ENCODE results near the gene BUB1B.

Gene BUB1B

DNA sequence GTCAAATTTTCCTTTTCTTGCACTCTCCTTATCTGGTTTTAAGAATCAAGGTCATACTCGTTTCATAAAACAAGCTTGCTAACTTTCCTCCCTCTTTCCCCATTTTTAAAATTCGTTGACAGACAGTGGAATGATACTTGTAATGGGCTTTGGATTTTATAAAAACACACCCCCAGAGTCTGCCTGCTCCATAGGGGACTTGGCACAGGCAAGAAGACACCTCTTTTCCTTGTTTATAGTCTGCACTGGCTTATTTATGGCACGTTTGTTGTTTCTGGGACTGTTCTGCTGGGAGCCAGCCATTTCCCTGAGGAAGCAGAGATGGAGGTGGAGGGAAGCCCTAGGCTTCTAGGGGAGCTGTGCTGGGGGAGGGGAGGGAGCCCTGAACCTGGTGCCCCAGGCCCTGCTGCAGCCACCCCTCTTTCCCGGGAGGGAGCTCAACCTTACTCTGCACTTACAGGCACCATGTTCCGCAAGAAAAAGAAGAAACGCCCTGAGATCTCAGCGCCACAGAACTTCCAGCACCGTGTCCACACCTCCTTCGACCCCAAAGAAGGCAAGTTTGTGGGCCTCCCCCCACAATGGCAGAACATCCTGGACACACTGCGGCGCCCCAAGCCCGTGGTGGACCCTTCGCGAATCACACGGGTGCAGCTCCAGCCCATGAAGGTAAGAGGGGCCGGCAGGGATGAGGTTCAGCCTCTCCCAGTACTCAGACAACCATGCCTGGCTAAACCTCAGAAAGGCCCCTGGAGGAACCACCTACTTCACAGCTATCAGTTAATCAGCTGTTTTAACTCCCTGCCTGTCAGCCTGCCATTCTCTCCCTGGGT is 103.7 kb downstream of the BUB1B start:
- TF ChIP-seq NFIC (IDR thresholded peaks at IDR 0.05) (no peak), RAD21 (IDR thresholded peaks at IDR 0.05; ENCODE audit: low read depth) (no peak), EP300 (IDR thresholded peaks at IDR 0.05; ENCODE audit: borderline replicate concordance) (no peak), EGR1 (IDR thresholded peaks at IDR 0.05) (no peak), ZBTB7A (IDR thresholded peaks at IDR 0.05; ENCODE audit: low read depth) (no peak), TCF12 (IDR thresholded peaks at IDR 0.05; ENCODE audit: low read depth) (no peak), TEAD4 (IDR thresholded peaks at IDR 0.05) (no peak), FOXM1 (IDR thresholded peaks at IDR 0.05; ENCODE audit: borderline replicate concordance, low read depth) (no peak), CEBPB (IDR thresholded peaks at IDR 0.05) (no peak), CREB1 (IDR thresholded peaks at IDR 0.05; ENCODE audit: low read depth) (no peak), YY1 (IDR thresholded peaks at IDR 0.05; ENCODE audit: low read depth) (no peak), TAF1 (IDR thresholded peaks at IDR 0.05; ENCODE audit: low read depth) (no peak)
- TF ChIP-seq, protein P1, sequence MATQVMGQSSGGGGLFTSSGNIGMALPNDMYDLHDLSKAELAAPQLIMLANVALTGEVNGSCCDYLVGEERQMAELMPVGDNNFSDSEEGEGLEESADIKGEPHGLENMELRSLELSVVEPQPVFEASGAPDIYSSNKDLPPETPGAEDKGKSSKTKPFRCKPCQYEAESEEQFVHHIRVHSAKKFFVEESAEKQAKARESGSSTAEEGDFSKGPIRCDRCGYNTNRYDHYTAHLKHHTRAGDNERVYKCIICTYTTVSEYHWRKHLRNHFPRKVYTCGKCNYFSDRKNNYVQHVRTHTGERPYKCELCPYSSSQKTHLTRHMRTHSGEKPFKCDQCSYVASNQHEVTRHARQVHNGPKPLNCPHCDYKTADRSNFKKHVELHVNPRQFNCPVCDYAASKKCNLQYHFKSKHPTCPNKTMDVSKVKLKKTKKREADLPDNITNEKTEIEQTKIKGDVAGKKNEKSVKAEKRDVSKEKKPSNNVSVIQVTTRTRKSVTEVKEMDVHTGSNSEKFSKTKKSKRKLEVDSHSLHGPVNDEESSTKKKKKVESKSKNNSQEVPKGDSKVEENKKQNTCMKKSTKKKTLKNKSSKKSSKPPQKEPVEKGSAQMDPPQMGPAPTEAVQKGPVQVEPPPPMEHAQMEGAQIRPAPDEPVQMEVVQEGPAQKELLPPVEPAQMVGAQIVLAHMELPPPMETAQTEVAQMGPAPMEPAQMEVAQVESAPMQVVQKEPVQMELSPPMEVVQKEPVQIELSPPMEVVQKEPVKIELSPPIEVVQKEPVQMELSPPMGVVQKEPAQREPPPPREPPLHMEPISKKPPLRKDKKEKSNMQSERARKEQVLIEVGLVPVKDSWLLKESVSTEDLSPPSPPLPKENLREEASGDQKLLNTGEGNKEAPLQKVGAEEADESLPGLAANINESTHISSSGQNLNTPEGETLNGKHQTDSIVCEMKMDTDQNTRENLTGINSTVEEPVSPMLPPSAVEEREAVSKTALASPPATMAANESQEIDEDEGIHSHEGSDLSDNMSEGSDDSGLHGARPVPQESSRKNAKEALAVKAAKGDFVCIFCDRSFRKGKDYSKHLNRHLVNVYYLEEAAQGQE (IDR thresholded peaks at IDR 0.05; ENCODE audit: low read depth): no peak
- TF ChIP-seq, protein P2, sequence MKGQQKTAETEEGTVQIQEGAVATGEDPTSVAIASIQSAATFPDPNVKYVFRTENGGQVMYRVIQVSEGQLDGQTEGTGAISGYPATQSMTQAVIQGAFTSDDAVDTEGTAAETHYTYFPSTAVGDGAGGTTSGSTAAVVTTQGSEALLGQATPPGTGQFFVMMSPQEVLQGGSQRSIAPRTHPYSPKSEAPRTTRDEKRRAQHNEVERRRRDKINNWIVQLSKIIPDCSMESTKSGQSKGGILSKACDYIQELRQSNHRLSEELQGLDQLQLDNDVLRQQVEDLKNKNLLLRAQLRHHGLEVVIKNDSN (IDR thresholded peaks at IDR 0.05): no peak
- TF ChIP-seq, protein P3, sequence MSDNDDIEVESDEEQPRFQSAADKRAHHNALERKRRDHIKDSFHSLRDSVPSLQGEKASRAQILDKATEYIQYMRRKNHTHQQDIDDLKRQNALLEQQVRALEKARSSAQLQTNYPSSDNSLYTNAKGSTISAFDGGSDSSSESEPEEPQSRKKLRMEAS (IDR thresholded peaks at IDR 0.05): no peak

DNA sequence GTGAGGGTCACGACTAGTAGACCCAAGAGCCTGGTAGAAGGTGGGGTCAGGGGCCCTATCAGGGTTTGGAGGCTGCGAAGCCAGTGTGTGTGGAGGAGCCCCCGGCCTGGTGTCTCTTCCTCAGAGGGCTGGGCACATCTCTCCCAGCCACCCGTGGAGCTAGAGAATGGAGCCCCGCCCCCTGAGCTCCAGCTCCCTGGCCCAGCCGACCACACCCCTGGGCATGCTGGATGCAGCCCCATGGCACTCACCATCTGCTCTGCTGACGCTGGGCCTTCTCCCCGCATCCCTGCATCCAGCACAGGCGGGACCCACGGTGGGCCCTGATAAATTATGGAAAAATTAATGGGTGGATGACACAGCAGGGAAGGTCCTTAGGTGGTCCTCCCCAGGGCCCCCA is 104.5 kb downstream of the BUB1B start:
- TF ChIP-seq, protein P1 (IDR thresholded peaks at IDR 0.05; ENCODE audit: low read depth): no peak
- TF ChIP-seq TCF12 (IDR thresholded peaks at IDR 0.05; ENCODE audit: low read depth) (no peak), RAD21 (IDR thresholded peaks at IDR 0.05; ENCODE audit: low read depth) (no peak), FOXM1 (IDR thresholded peaks at IDR 0.05; ENCODE audit: borderline replicate concordance, low read depth) (no peak), NFIC (IDR thresholded peaks at IDR 0.05) (no peak), EGR1 (IDR thresholded peaks at IDR 0.05) (no peak), CREB1 (IDR thresholded peaks at IDR 0.05; ENCODE audit: low read depth) (no peak), ZBTB7A (IDR thresholded peaks at IDR 0.05; ENCODE audit: low read depth) (no peak), CEBPB (IDR thresholded peaks at IDR 0.05) (no peak), TAF1 (IDR thresholded peaks at IDR 0.05; ENCODE audit: low read depth) (no peak), EP300 (IDR thresholded peaks at IDR 0.05; ENCODE audit: borderline replicate concordance) (no peak), YY1 (IDR thresholded peaks at IDR 0.05; ENCODE audit: low read depth) (no peak), TEAD4 (IDR thresholded peaks at IDR 0.05) (no peak)
- TF ChIP-seq, protein P3 (IDR thresholded peaks at IDR 0.05): no peak
- TF ChIP-seq, protein P2 (IDR thresholded peaks at IDR 0.05): no peak

DNA sequence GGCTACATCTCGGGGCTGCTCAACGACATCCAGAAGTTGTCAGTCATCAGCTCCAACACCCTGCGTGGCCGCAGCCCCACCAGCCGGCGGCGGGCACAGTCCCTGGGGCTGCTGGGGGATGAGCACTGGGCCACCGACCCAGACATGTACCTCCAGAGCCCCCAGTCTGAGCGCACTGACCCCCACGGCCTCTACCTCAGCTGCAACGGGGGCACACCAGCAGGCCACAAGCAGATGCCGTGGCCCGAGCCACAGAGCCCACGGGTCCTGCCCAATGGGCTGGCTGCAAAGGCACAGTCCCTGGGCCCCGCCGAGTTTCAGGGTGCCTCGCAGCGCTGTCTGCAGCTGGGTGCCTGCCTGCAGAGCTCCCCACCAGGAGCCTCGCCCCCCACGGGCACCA is 105.0 kb downstream of the BUB1B start:
- TF ChIP-seq TCF12 (IDR thresholded peaks at IDR 0.05; ENCODE audit: low read depth) (no peak), RAD21 (IDR thresholded peaks at IDR 0.05; ENCODE audit: low read depth) (no peak), TEAD4 (IDR thresholded peaks at IDR 0.05) (no peak), FOXM1 (IDR thresholded peaks at IDR 0.05; ENCODE audit: borderline replicate concordance, low read depth) (no peak), ZBTB7A (IDR thresholded peaks at IDR 0.05; ENCODE audit: low read depth) (no peak), EP300 (IDR thresholded peaks at IDR 0.05; ENCODE audit: borderline replicate concordance) (no peak), NFIC (IDR thresholded peaks at IDR 0.05) (no peak), TAF1 (IDR thresholded peaks at IDR 0.05; ENCODE audit: low read depth) (no peak), CEBPB (IDR thresholded peaks at IDR 0.05) (no peak), CREB1 (IDR thresholded peaks at IDR 0.05; ENCODE audit: low read depth) (no peak), YY1 (IDR thresholded peaks at IDR 0.05; ENCODE audit: low read depth) (no peak), EGR1 (IDR thresholded peaks at IDR 0.05) (no peak)
- TF ChIP-seq, protein P1 (IDR thresholded peaks at IDR 0.05; ENCODE audit: low read depth): no peak
- TF ChIP-seq, protein P3 (IDR thresholded peaks at IDR 0.05): no peak
- TF ChIP-seq, protein P2 (IDR thresholded peaks at IDR 0.05): no peak
